ENCODE results near the gene KCNH1. TPM values are rescaled to one million over a fixed set of nuclear protein-coding genes. Genes with fewer than 3 reads are reported as not detected.

The KCNH1 gene
- polyA plus RNA-seq, 1 experiment: 3.5 TPM

DNA sequence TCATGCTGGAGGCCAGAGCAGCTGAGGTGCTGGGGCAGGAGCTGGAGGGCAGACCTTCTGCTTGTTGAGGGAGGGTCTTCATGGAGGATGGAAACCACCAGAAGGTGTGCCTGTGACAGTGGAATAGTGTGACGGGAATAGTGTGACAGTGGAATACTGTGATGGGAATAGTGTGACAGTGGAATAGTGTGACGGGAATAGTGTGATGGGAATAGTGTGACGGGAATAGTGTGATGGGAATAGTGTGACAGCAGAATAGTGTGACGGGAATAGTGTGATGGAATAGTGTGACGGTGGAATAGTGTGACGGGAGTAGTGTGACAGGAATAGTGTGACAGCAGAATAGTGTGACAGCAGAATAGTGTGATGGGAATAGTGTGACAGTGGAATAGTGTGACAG, 480.2 kb downstream of the KCNH1 start:
- ChIA-PET POLR2A (no interaction called here), CTCF (no interaction called here)
- no peak overlapping the region for H3K4me3 ChIP-seq (ENCODE audit: low read depth, low read length)
- H3K27me3 ChIP-seq (ENCODE audit: control insufficient read depth, insufficient read depth, low read length): no peaks in the 10 kb centered on the region
- H3K36me3 ChIP-seq (ENCODE audit: control insufficient read depth, insufficient read depth, low read length): no peaks in the 10 kb centered on the region
- TF ChIP-seq, protein P1, sequence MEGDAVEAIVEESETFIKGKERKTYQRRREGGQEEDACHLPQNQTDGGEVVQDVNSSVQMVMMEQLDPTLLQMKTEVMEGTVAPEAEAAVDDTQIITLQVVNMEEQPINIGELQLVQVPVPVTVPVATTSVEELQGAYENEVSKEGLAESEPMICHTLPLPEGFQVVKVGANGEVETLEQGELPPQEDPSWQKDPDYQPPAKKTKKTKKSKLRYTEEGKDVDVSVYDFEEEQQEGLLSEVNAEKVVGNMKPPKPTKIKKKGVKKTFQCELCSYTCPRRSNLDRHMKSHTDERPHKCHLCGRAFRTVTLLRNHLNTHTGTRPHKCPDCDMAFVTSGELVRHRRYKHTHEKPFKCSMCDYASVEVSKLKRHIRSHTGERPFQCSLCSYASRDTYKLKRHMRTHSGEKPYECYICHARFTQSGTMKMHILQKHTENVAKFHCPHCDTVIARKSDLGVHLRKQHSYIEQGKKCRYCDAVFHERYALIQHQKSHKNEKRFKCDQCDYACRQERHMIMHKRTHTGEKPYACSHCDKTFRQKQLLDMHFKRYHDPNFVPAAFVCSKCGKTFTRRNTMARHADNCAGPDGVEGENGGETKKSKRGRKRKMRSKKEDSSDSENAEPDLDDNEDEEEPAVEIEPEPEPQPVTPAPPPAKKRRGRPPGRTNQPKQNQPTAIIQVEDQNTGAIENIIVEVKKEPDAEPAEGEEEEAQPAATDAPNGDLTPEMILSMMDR (IDR thresholded peaks at IDR 0.05; ENCODE audit: insufficient read depth, low read depth, low read length): no peak
- no peak for DNase-seq (ENCODE audit: low read depth)

DNA sequence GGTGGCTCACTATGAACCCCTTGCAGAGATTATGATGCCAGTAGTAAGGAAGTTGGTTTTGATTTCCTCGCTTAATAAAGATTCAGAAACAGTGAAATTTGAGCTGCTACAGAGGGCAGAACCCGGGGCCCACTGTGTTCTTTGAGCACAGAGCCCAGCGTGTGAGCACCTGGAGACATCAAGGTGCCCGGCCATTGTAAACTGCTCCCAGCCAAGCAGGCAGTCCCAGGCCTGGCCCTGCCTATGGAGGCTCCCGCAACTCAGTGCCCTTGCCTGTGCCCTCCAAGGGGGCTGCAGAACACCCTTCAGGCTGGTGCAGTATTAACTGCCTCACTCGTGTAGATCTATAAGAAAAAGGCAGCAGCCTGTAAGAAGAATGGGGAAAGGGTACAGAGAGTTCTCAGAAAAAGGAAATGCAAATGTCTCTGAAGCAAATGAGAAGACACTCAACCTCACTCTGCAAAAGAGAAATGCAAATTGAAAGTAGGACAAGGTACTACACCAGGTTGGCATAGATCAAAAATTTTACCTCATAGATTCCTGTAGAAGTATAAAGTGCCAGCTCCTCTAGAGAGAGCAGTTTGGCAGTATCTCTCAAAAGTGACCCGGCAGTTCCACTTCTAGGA, 481.5 kb downstream of the KCNH1 start:
- ChIA-PET CTCF (interaction anchor here (1.0 kb wide), 1 partner anchor 11 kb away, joined by 3 read pairs; no protein-coding TSS in a partner anchor), POLR2A (no interaction called here)

DNA sequence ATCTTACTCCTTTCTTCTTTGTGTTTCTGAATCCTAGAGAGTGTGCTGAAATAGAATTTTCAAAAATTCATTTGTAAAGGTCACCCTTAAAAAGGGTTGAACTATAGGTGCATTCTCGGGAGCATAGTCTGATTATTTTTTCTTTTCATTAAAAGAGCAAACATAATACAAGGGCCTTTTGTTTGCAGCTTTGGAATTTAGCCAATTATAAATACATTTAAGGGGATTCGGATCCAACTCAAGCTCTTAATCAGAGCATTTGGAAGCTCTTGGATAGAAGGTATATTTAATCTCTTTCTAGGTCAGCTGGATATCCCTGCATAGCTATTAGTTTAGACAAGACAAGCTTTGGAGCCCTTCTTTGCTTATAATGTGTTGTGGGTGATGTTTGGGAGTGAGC, 483.5 kb downstream of the KCNH1 start:
- CTCF ChIA-PET: no interaction called here
- POLR2A ChIA-PET: no interaction called here
- TF ChIP-seq, protein P1 (IDR thresholded peaks at IDR 0.05; ENCODE audit: insufficient read depth, low read depth, low read length): no peak

More for the DNA sequence above, 481.5 kb downstream of the KCNH1 start:
- Histone ChIP-seq H3K4me3 (ENCODE audit: low read depth, low read length) (no peak overlapping the region), H3K27me3 (ENCODE audit: control insufficient read depth, insufficient read depth, low read length) (no peaks in the 10 kb centered on the region), H3K36me3 (ENCODE audit: control insufficient read depth, insufficient read depth, low read length) (no peaks in the 10 kb centered on the region)
- TF ChIP-seq, protein P1 (IDR thresholded peaks at IDR 0.05; ENCODE audit: insufficient read depth, low read depth, low read length): no peak
- DNase-seq (ENCODE audit: low read depth): no peak

DNA sequence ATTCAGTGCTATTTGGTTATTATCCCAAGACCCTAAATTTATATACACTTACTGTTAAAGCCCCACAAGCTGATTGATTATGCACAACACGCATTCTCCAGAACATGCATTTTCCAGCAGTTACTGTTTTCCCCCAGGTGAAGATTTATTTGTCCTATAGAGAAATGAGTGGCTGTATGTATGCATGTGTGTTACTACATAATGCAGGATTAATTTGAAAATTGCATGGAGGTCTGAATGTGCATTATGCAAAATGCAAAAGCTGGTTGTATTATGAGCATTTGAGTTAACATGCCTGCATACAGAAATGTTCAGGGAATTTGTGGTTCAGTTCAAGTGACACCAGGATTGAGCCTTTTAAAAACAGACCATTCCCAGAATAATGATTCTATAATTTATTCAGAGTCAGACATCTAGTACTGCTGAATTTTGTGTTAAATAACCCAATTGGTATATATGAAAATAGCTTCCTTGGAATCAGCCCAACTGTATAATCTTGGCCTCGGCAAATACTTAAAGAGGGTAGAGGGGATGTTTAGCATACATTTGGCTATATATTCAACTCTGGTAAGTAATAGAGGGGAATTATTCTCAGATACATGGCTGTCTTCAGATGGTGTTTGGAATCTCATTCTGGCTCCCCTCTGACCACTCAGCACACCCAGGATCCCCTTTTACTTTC, 485.2 kb downstream of the KCNH1 start:
- POLR2A ChIA-PET: no interaction called here
- CTCF ChIA-PET: no interaction called here
- Histone ChIP-seq H3K27me3 (ENCODE audit: control insufficient read depth, insufficient read depth, low read length) (no peaks in the 10 kb centered on the region), H3K4me3 (ENCODE audit: low read depth, low read length) (no peak overlapping the region), H3K36me3 (ENCODE audit: control insufficient read depth, insufficient read depth, low read length) (no peaks in the 10 kb centered on the region)
- no peak for DNase-seq (ENCODE audit: low read depth)
- TF ChIP-seq, protein P1 (IDR thresholded peaks at IDR 0.05; ENCODE audit: insufficient read depth, low read depth, low read length): no peak

More for the DNA sequence above, 483.5 kb downstream of the KCNH1 start:
- DNase-seq (ENCODE audit: low read depth): no peak
- Histone ChIP-seq H3K27me3 (ENCODE audit: control insufficient read depth, insufficient read depth, low read length) (no peaks in the 10 kb centered on the region), H3K4me3 (ENCODE audit: low read depth, low read length) (no peak overlapping the region), H3K36me3 (ENCODE audit: control insufficient read depth, insufficient read depth, low read length) (no peaks in the 10 kb centered on the region)

DNA sequence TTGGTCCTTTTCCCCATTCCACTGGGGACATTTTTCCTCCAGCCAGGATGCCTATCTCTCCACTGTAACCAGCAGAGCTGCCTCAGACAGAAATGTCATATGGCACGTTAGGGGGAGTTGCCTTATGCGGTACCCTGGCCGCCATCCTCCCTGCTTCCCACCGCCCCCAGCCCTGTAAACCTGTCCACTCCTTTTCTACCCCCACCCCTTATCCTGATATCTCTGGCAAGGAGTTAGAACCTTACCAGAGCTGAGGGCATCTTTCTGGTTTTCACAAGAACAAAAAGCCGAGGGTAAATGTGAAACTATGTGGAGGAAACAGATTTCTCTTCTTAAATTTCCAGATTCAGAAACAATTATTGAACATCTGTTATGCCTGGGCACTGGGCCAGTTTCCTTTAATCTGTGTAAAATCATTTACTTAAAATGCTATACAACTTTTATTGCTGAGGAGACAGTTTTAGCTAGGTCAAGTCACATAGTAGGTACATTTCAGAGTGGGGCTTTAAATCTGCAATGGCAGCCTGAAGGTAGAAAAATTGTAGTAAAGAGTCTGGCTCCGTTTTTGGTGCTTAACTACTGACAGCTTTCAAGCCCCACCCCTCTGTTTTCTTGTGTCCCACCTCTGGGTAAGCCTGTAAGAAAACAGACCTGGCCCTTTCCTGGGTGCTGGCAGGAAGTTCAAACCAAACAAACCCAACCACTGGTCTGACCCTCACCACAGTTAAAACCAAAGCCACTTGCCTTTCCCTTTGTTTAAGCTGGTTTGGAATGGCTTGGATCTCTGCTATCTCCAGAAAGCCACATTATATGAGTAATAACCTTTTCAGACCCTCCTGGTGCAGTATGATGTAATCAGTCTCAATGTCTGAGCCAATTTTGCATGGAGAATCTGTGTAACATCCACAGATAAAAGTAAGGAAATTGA, 486.3 kb downstream of the KCNH1 start:
- ChIA-PET POLR2A (no interaction called here), CTCF (no interaction called here)
- TF ChIP-seq, protein P1 (IDR thresholded peaks at IDR 0.05; ENCODE audit: insufficient read depth, low read depth, low read length): no peak
- no peaks in the 10 kb centered on the region for H3K27me3 ChIP-seq (ENCODE audit: control insufficient read depth, insufficient read depth, low read length)
- no peak overlapping the region for H3K4me3 ChIP-seq (ENCODE audit: low read depth, low read length)
- no peak for DNase-seq (ENCODE audit: low read depth)
- H3K36me3 ChIP-seq (ENCODE audit: control insufficient read depth, insufficient read depth, low read length): no peaks in the 10 kb centered on the region

Data from BJ (cell line).